H9 (cell line): ENCODE data around the gene HOMER1. TPM values are rescaled to one million over a fixed set of nuclear protein-coding genes. Genes with fewer than 3 reads are reported as not detected.

Experiments used
- DNase-seq: peaks from one replicate; pipeline ENCODE4 v3.0.0-alpha.2; 2017
- H2AFZ ChIP-seq: one replicate; pipeline ENCODE4 v1.6.1; 2013; ENCODE audit warnings: mild to moderate bottlenecking, low read length, control low read depth, moderate library complexity
- H2AK5ac ChIP-seq: 2 replicates; pipeline ENCODE4 v1.6.1; 2013; ENCODE audit warnings: low read length, control low read depth, mixed read lengths; ENCODE audit not compliant: insufficient read length
- H2BK120ac ChIP-seq: one replicate; pipeline ENCODE4 v1.6.1; 2013; ENCODE audit warnings: low read depth, mild to moderate bottlenecking, low read length, control low read depth, inconsistent platforms; ENCODE audit not compliant: poor library complexity, severe bottlenecking
- H2BK12ac ChIP-seq: 2 replicates; pipeline ENCODE4 v1.6.1; 2013; ENCODE audit warnings: low read length, control low read depth, mixed read lengths, low read depth; ENCODE audit not compliant: insufficient read length
- H2BK15ac ChIP-seq: 2 replicates; pipeline ENCODE4 v1.6.1; 2013; ENCODE audit warnings: low read depth, low read length, control low read depth
- H2BK20ac ChIP-seq: one replicate; pipeline ENCODE4 v1.6.1; 2013; ENCODE audit warnings: low read depth, mild to moderate bottlenecking, low read length, control low read depth, inconsistent platforms; ENCODE audit not compliant: poor library complexity, severe bottlenecking
- H2BK5ac ChIP-seq: 2 replicates; pipeline ENCODE4 v1.6.1; 2013; ENCODE audit warnings: low read length, control low read depth, mixed read lengths; ENCODE audit not compliant: insufficient read length
- H3K14ac ChIP-seq: 2 replicates; pipeline ENCODE4 v1.6.1; 2013; ENCODE audit warnings: low read length, control low read depth; ENCODE audit not compliant: insufficient read depth
- H3K18ac ChIP-seq: 2 replicates; pipeline ENCODE4 v1.6.1; 2013; ENCODE audit warnings: low read depth, mild to moderate bottlenecking, mixed read lengths, low read length, control low read depth; ENCODE audit not compliant: insufficient read length
- H3K23ac ChIP-seq: 2 replicates; pipeline ENCODE4 v1.6.1; 2013; ENCODE audit warnings: low read length, control low read depth, mixed read lengths, low read depth; ENCODE audit not compliant: insufficient read length
- H3K23me2 ChIP-seq: 2 replicates; pipeline ENCODE4 v1.6.1; 2013; ENCODE audit warnings: low read depth, mild to moderate bottlenecking, mixed read lengths, low read length, control low read depth; ENCODE audit not compliant: insufficient read length, poor library complexity, severe bottlenecking
- H3K27ac ChIP-seq: 2 replicates; pipeline ENCODE4 v1.5.1; 2013; ENCODE audit warnings: low read length, control low read depth, mixed read lengths, low read depth; ENCODE audit not compliant: insufficient read length
- H3K27me3 ChIP-seq: 2 replicates; pipeline ENCODE4 v1.6.1; 2013; ENCODE audit warnings: low read length, control low read depth, inconsistent platforms; ENCODE audit not compliant: insufficient read depth
- H3K4ac ChIP-seq: 2 replicates; pipeline ENCODE4 v1.6.1; 2013; ENCODE audit warnings: low read depth, mild to moderate bottlenecking, control low read depth, inconsistent platforms, low read length, moderate library complexity
- H3K4me1 ChIP-seq: 2 replicates; pipeline ENCODE4 v1.6.1; 2013; ENCODE audit warnings: low read length, control low read depth, inconsistent platforms; ENCODE audit not compliant: insufficient read depth
- H3K4me2 ChIP-seq: 2 replicates; pipeline ENCODE4 v1.6.1; 2013; ENCODE audit warnings: low read length, control low read depth, mixed read lengths; ENCODE audit not compliant: insufficient read length, insufficient read depth
- H3K56ac ChIP-seq: 2 replicates; pipeline ENCODE4 v1.6.1; 2013; ENCODE audit warnings: low read depth, mild to moderate bottlenecking, mixed read lengths, low read length, control low read depth; ENCODE audit not compliant: insufficient read length
- H3K79me1 ChIP-seq: 2 replicates; pipeline ENCODE4 v1.6.1; 2013; ENCODE audit warnings: low read depth, mild to moderate bottlenecking, moderate library complexity, low read length, control low read depth, inconsistent platforms; ENCODE audit not compliant: insufficient read depth, poor library complexity, severe bottlenecking
- H3K79me2 ChIP-seq: 2 replicates; pipeline ENCODE4 v1.6.1; 2013; ENCODE audit warnings: low read length, control low read depth, inconsistent platforms; ENCODE audit not compliant: insufficient read depth
- H3K9ac ChIP-seq: 2 replicates; pipeline ENCODE4 v1.6.1; 2013; ENCODE audit warnings: low read length, control low read depth, mixed read lengths; ENCODE audit not compliant: insufficient read length; ENCODE audit errors: extremely low read depth
- H3K9me3 ChIP-seq: one replicate; pipeline ENCODE4 v1.6.1; 2013; ENCODE audit warnings: low read depth, low read length, inconsistent platforms; ENCODE audit not compliant: control insufficient read depth
- H3T11ph ChIP-seq: one replicate; pipeline ENCODE4 v1.6.1; 2013; ENCODE audit warnings: mild to moderate bottlenecking, low read length, control low read depth, inconsistent platforms
- H4K20me1 ChIP-seq: one replicate; pipeline ENCODE4 v1.6.1; 2013; ENCODE audit not compliant: control insufficient read depth, insufficient read length, insufficient read depth
- H4K5ac ChIP-seq: 2 replicates; pipeline ENCODE4 v1.6.1; 2013; ENCODE audit warnings: low read depth, mild to moderate bottlenecking, mixed read lengths, low read length, control low read depth; ENCODE audit not compliant: insufficient read length
- H4K8ac ChIP-seq: replicated peaks from 2 replicates; pipeline ENCODE4 v1.6.1; 2013; ENCODE audit warnings: low read length, control low read depth, mixed read lengths, low read depth; ENCODE audit not compliant: insufficient read length
- H4K91ac ChIP-seq: 2 replicates; pipeline ENCODE4 v1.6.1; 2013; ENCODE audit warnings: low read depth, mild to moderate bottlenecking, moderate library complexity, mixed read lengths, low read length, control low read depth; ENCODE audit not compliant: insufficient read length
- H3K27ac Mint-ChIP-seq, 3 experiments: 2 replicates in 2 of 3; 3 replicates in 1 of 3; pipeline ENCODE4 v1.8.0; 2020 to 2021; ENCODE audit warnings: mixed read lengths in 3 of 3, mild to moderate bottlenecking in 1 of 3, moderate library complexity in 1 of 3
- H3K27me3 Mint-ChIP-seq: 2 replicates; pipeline ENCODE4 v1.8.0; 2021; ENCODE audit warnings: low read depth, mild to moderate bottlenecking, moderate library complexity, mixed read lengths
- H3K36me3 Mint-ChIP-seq, 3 experiments: 2 replicates in 2 of 3; 3 replicates in 1 of 3; pipeline ENCODE4 v1.8.0; 2020 to 2021; ENCODE audit warnings: low read depth in 3 of 3, mixed read lengths in 3 of 3; ENCODE audit not compliant: insufficient read depth in 1 of 3
- H3K4me1 Mint-ChIP-seq, 2 experiments: 2 replicates each; pipeline ENCODE4 v1.8.0; 2020; ENCODE audit warnings: mixed read lengths in 2 of 2
- H3K4me3 Mint-ChIP-seq, 2 experiments: 2 replicates in 1 of 2; 3 replicates in 1 of 2; pipeline ENCODE4 v1.8.0; 2020 to 2021; ENCODE audit warnings: mild to moderate bottlenecking in 2 of 2, mixed read lengths in 2 of 2, moderate library complexity in 1 of 2
- H3K9me3 Mint-ChIP-seq, 2 experiments: 2 replicates in 1 of 2; 3 replicates in 1 of 2; pipeline ENCODE4 v1.8.0; 2020; ENCODE audit warnings: mild to moderate bottlenecking in 2 of 2, mixed read lengths in 2 of 2, moderate library complexity in 1 of 2
- CTCF ChIP-seq: fragments of 200-600 bp; sonication (generic); conservative IDR thresholded peaks from 3 replicates; pipeline ENCODE4 v1.8.0; 2021; ENCODE audit warnings: antibody characterized with exemption, mild to moderate bottlenecking
- WGBS: extraction: QIAGEN DNeasy Blood & Tissue Kit; methylation state at CpG from one replicate; pipeline ENCODE4 v1.1.7; 2013; ENCODE audit warnings: missing lambda C conversion rate, low lambda C conversion rate, mixed read lengths; ENCODE audit not compliant: insufficient read length; ENCODE audit errors: extremely low coverage; 5-methylcytosine and 5-hydroxymethylcytosine counted together
- total RNA-seq: library from RNA; stranded (reverse); gene quantifications from 2 replicates; pipeline ENCODE4 v1.2.1, GENCODE V29; 2021

The HOMER1 gene
- total RNA-seq, 1 experiment from 2014 or later, result 39.5 TPM

- no peaks in the 10 kb centered on the region for H3K4me1 ChIP-seq
- H2BK20ac ChIP-seq, result no peak overlapping the region
- no peaks in the 10 kb centered on the region for H3K79me2 ChIP-seq
- H2BK15ac ChIP-seq, result no peak overlapping the region
- no peak overlapping the region for H3T11ph ChIP-seq
- H3K9ac ChIP-seq, result no peak overlapping the region
- no peak overlapping the region for H3K4ac ChIP-seq
- no peaks in the 10 kb centered on the region for H3K27me3 Mint-ChIP-seq
- H4K8ac ChIP-seq, result no peak overlapping the region
- H3K4me1 Mint-ChIP-seq, result peaks cover 3% of the 10 kb centered on the region in 2 experiments; a peak in 1 of 4 replicates
- no peak overlapping the region for H2BK12ac ChIP-seq
- H3K4me2 ChIP-seq, result no peak overlapping the region
- H2BK5ac ChIP-seq, result no peak overlapping the region
- no peaks in the 10 kb centered on the region for H3K9me3 Mint-ChIP-seq
- H2BK120ac ChIP-seq, result no peak overlapping the region
- H3K14ac ChIP-seq, result no peak overlapping the region
- no peak overlapping the region for H3K18ac ChIP-seq
- no peaks in the 10 kb centered on the region for H3K9me3 ChIP-seq
- H3K4me3 Mint-ChIP-seq, result no peak overlapping the region
- no peaks in the 10 kb centered on the region for H3K79me1 ChIP-seq
- no peak overlapping the region for H3K23ac ChIP-seq
- no peaks in the 10 kb centered on the region for H3K23me2 ChIP-seq
- no CpG with 5 or more reads among the region's 3 CpGs for WGBS
- no peaks in the 10 kb centered on the region for H3K27me3 ChIP-seq
- no peak overlapping the region for H2AK5ac ChIP-seq
- no peaks in the 10 kb centered on the region for H4K20me1 ChIP-seq
- no peak overlapping the region for H4K5ac ChIP-seq
- no peak overlapping the region for H3K27ac ChIP-seq
- peaks cover 0 to 5% (median 0%) of the 10 kb centered on the region in 3 experiments; a peak in 2 of 7 replicates for H3K36me3 Mint-ChIP-seq
- DNase-seq, result no peak
- H3K27ac Mint-ChIP-seq, result peak overlapping the region in 1 of 3 experiments; percentile 5; a peak in 1 of 7 replicates
- H2AFZ ChIP-seq, result no peak overlapping the region
- no peak overlapping the region for H3K56ac ChIP-seq
- no peak for TF ChIP-seq CTCF
- no peak overlapping the region for H4K91ac ChIP-seq
Observed at GRCh38 chr5:79420248-79420647, 93.7 kb downstream of the HOMER1 start.
